ENCODE results near the gene DPP6.

Gene DPP6

DNA sequence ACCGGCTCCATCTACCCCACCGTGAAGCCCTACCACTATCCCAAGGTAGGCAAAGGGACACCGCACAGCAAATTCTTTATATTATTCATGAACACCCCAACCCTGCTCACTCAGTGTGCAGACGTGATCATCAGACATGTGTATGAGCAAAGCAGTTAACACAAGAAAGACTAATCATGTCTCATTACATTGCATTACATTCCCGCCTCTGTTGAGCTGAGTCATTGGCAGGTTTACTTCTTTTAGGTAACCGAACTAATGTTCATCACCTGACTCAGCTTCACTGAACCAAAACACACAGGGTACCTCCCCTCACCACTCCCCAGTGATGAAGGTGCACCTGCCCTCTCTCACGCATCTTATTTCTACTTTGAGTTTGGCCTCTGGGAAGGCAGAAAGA, 717.3 kb downstream of the DPP6 start:
- DNase-seq (ENCODE audit: low read depth) = no peak

DNA sequence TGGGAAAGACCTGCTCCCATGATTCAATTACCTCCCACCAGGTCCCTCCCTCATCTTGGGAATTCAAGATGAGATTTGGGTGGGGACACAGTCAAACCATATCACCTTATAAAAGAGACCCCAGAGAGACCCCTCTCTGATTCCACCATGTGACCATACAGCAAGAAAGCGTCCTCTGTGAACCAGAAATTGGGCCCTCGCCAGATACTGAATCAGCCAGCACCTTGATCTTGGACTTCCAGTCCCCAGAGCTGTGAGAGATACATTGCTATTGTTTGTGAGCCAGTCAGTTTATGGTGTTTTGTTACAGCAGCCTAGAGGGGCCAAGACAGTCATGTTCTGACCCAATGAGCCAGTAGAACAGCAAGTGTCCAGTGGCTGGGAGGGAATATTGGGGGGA, 718.2 kb downstream of the DPP6 start:
- no peak for DNase-seq (ENCODE audit: low read depth)

DNA sequence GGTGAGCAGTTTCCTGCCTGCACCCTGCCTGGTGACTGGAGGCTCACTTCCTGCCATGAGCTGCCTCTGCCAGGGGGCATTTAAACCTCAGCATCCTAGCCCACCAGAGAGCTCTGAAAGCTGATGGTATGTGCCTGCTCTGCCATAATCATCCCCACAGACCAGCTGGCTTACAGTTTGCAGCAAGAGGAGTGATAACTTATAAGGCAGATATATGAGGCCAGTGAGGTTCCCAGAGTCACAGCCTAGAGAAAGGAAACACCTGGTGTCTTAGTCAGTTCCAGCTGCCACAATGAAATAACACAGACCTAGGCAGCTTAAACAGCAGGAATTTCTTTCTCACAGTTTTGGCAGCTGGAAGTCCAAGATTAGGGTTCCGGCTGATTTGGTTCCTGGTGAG, 718.8 kb downstream of the DPP6 start:
- no peak for DNase-seq (ENCODE audit: low read depth)

DNA sequence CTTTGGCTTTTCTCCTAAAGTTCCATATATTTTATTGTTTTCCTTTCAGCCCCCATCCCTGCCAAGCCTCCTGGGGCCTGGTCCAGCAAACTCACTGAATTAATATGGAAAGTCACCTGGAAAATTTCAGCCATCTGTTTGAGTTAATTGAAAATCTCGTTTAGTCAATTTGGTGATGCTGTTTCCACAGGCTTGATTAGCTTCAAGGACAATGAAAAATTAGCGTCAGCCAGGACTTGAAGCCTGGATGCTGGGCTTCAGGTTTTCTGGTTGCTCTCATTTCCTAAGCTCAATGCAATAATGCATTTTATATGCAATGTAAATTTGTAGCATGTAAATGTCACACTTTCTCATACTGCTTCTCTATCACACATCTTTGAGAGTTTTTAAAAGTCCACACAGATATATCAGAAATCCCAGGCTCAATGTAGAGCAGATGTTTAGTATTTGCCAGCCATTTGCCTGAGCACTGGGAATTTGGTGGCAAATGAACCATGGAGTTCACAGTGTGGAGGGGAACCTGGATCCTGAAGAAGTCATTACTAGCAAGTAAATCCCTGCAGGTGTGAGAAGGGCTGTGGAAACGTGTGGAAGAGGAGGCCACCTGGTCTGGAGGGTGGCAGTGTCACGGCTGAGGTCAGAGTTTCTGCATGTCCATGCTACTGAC, 722.2 kb downstream of the DPP6 start:
- no peak for DNase-seq (ENCODE audit: low read depth)

DNA sequence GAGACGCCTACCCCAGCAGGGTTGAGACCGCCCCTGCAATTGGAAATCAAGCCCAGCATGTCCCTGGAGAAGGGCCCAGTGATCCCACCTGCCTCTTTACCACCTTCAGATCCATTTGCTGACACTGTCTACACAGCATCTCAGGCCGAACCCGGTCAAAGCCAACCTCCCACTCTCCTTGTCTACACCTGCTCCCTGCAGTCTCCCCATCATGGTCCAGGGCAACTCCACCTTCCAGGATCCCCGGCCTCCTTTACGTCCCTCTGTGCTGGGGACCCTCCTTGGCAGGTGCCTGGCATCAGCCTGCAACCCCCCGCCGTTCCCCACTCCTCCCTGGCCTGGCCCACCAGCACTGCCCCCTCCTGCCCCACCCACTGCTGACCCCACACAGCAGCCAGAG, 723.5 kb downstream of the DPP6 start:
- DNase-seq (ENCODE audit: low read depth) = no peak

DNA sequence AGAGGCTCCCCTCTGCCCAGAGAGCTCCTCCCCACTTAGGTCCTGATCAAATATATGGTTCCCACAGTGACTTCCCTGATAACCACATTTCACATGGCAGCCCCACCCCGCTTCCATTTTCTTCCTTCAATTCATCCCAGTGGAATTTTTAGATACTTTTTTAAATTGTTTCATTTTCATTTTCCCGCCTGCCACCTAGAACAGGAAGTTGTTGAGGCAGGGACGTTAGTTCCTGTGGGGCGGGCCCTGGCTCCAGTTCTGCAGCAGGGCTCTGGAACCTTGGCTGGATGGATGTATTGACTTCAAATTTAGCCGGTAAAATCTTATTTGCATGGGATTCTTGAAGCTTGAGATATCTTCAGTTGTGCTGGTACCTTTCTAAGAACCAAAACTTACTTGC, 724.2 kb downstream of the DPP6 start:
- DNase-seq (ENCODE audit: low read depth) = no peak

DNA sequence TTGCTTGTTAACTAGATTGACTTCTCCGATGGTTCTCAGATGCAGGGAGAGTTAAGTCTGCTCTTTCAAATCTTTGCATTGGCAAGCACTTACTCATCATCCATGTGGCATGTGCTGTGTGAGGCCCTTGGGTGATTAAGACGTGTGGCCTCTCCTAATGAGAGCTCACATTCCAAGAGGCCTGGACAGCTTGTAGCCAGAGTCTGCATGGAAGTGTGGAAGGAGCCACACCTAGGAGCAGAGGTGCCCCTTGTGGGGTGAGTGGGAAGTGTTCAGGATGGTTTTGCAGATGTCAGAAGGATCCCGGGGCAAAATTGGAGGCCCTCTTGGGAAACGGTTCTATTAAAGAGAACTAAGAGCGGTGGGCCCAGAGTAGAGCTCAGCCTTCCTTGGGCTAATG, 724.8 kb downstream of the DPP6 start:
- no peak for DNase-seq (ENCODE audit: low read depth)

DNA sequence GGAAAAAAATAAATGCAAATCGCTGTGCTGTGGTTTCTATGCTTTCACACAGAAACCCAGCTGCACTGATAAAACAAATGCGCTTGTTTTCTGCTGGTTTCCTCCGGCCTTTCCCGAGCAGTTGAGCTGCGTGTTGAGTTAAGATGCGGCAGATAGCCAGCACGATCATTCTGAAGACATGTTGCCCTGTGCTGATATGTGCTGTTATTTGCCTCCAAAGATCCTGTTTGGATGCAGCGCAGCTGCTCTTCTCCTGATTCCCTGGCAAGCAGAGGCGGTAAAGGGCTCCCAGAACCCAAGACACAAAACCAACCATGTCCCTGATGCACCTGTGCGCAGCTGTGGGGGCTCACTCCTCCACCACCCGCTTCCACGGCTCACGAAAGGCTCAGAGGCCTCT, 725.3 kb downstream of the DPP6 start:
- no peak for DNase-seq (ENCODE audit: low read depth)

DNA sequence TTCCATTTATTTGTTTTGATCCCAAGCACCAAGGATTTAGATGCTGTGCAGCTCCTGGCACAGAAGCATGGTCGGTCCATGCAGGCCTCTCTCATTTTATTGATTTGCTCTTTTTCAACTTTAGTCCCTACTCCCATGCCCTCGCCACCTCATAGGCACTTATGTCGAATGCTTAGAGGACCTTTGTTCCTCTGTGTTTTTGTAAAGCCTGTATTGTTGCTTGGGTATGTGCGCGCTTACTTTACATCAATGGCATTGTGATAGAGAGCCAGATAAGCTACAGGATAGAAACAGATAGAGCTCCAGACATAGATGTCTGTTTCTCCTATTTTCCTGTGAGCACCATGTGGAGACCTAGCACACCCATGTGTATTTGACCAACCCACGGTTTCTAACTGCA, 725.7 kb downstream of the DPP6 start:
- DNase-seq (ENCODE audit: low read depth) = no peak

DNA sequence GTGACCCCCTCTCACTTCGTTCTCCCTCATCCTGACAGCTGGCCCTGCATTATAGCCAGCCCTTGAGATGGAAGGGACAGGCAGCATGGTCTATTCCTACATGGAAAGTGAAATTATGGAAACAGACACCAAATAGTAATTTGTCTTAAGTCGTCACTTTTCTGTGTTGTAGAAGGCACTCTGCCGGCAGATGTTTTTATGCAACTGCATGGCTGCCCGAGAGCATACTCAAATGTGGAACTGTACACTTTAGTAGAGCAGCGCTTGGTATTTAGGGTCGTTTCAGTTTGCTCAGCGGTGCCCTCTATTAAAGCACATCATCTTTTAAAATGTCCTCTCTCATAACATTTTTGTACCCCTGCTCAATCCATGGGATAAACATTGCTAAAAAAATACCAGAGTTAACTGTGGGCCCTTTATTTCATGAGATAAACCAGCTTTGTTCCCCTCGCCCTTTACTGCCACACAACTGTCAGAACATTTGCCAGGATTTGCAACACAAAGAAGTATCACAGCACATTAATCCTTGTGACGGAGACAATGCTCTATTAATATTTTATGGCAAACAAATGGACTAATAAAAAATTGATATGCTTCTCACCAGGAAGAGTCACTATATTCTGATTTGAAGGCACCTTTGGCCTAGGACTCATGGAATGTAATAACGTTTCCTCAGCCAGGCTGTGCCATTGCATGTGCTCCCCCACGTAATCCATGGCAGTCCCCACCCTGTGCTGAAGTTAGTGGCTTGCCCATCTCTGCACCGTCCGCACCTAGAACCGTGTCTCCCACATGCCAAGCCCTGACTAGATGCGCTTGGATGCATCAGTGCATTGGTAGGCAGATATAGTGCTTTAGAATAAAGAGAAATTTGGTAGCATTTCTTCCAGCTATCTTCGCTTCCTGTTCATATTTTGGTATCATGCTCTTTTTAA, 729.4 kb downstream of the DPP6 start:
- DNase-seq (ENCODE audit: low read depth) = no peak

DNA sequence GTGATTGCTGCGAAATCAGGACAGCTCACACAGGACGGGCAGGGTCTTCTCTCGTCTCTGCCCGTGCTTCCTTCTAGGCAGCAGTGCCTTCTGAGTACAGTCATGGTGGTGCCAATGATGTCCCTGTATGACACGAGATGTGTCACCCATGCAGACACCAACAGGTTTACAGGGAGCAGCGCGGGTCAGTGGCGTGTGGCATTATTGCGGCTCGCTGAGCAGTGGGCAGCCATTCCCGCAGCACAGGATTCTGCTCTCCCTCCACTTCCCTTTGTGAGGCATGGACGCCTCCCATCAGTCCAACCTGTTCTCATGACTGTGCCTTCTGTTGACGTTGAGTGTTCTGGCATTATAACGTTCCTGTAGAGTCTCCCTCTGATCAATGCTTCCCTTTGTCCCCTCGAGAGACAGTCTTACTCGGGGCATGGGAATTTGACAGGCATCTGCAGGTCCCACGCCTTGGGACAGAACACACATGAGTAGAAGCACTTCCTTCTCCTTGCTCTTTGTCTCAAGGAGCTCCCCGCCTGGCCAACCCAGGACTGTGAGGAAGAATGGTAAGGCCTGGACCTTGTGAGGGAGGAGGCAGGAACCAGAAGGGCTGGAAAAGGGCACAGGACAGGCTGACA, 731.2 kb downstream of the DPP6 start:
- no peak for DNase-seq (ENCODE audit: low read depth)

DNA sequence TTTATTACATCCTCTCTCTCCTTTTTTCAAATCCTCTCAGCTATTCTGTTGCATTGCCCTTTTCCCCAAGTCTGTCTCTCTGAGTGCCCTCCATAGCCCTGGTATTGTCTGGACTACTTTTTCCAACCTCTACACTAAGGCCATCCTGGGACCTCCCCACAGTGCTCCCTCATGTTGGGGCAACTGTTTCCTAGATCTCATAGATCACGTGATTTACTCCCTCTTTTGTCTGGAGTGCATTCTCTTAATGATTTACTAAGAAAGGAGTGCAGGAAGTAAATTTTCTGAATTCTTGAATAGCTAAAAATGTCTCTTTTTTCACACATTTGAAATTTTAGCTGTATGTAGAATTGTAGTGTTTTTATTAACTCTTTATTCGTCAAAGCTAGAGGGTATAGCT, 733.7 kb downstream of the DPP6 start:
- no peak for DNase-seq (ENCODE audit: low read depth)

DNA sequence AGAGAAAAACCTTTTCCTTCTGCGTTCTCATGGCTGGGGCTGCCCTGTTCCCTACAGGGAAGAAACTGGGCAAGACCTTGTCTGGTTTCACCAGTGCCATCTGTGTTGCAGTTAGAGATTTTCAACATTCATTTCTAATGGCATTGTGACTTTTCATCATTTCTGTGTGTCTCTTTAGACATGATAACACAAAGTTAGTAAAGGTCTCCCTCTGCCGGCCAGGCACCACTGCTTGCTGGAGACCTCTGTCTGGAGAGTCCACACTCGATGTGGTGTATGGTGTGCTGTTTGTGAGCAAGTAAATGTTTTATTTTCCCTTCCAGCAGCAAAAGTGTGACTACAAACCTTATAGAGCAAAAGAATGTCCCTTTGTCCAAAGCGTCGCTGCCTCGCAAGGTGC, 737.2 kb downstream of the DPP6 start:
- DNase-seq (ENCODE audit: low read depth) = no peak

DNA sequence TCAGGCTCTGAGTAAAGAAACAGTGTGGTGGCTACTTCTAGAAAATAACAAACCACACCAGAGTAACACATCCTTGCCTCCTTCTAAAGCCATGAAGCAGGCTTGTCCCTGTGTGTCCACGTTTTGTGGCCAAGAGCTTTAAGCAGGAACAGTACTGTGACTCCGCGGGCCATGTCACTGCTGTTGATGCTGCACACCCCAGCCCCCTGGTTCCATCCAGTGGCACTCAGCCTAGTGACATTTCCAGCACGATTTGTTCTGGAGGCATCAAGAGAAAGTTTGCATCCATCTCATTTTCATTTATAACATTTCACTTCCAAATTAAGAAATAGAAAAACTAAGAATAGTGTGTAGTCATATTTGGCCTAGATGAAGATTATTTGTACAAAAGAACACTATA, 739.4 kb downstream of the DPP6 start:
- DNase-seq (ENCODE audit: low read depth) = no peak

DNA sequence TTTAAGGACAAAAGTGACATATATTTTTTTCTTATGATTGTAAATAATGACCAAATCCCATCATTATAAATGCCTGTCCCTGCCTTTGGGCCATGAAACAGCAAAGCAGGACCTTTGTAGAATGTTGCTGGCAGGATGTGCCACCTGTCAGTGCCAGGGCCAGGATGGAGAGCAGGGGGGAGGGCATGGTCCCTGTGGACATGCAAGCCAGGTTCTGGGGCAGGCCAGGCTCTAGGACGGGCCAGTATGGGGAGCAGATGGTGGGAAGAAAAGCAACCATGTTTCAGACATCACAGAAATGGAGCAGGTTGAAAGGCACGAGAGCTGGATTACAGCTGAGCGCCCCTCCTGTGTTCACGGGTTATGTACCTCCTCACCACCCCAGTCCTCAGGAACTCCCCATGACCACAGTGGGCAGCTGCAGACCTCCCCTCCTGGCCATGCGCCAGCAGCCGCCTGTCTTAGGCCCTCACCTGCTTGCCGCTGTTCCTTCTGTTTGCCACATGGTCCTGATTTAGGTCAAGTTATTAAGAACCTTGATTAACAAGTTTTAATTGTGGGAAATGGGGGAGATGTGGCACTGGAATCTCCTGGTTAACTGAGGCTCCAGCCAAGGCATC, 740.3 kb downstream of the DPP6 start:
- DNase-seq (ENCODE audit: low read depth) = no peak

DNA sequence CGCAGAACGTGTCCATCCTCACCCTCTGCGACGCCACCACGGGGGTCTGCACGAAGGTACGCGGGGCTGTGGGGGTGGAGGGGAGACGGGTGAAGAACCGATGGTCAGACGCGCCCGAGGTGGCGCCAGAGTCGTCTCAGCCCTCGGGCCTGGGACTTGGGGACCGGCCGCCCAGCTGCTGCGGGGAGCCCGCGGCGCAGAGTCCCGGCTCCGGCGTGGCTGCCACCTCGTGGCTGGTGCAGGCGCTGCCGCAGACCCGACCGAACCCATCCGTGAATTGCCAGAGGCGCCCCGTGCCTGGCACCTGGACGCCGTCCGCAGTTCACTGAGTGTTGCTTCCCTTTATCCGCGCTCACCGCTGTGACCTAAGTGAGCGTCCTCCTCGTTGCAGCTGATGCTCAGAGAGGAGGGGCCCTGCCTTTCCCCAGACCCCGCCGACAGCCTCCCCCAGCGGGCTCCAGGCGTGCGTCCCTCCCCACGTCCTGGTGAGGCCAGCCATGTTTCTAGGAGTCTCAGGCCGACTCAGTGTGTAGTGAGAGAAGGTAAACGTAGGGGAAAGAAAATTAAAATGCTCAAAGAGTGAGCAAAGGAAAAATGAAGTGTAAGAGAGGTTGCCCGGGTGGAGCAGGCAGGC, 742.1 kb downstream of the DPP6 start:
- DNase-seq (ENCODE audit: low read depth) = no peak

DNA sequence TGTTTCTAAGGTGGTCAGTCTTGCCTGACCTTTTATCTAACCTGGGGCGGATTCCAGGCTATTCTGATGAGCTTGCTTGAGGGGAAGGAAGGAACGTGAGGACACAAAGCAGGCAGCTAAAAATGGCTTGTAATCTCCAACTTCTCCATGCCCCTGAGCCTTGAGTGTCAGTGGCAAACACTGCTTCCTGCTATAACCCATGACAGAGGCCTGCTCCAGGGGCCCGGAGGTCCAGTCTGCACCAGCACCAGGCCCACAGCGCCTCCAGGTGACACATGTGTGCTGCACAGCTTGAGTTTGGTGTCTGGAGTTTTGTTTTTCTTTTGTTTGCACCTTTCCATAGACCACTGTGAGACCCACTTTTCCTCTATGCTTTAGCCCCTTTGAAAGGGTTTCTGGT, 742.8 kb downstream of the DPP6 start:
- DNase-seq (ENCODE audit: low read depth) = no peak

DNA sequence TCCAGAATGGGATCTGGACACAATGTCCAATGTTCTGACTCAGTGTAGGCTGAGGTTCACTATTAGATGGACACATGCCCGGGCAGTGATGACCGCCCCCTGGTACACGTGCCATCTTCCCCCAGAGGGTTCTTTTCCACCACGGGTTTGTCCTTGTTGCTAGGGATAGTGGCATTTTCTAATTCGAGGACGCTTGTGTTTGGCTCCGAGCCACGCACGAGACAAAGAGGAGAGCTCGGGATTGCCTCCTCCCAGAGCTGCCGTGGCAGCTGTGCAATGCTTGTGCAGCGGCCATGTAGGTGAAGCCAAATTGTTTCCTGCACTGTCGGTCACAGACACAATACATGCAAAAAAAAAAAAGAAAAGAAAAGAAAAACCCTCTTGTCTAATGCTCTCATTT, 743.2 kb downstream of the DPP6 start:
- DNase-seq (ENCODE audit: low read depth) = no peak

DNA sequence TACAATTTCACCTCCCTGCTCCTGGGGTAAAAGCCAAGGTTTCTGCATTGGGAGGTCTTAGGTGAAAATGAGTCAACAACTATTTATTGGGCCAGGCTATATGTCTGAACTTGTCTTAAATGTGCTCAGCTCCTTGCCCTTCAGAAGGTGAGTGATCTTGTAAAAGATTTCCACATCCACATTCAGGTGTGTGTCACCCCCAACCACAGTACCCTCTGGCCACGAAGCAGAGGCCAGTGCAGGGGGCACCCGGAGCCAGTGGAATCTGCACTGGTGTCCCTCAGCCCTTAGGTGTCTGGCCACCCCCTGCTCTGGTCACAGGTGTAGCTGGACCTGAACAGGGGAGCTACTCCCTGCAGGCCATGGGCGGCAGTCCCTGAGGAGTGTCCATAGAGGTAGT, 752.3 kb downstream of the DPP6 start:
- no peak for DNase-seq (ENCODE audit: low read depth)

DNA sequence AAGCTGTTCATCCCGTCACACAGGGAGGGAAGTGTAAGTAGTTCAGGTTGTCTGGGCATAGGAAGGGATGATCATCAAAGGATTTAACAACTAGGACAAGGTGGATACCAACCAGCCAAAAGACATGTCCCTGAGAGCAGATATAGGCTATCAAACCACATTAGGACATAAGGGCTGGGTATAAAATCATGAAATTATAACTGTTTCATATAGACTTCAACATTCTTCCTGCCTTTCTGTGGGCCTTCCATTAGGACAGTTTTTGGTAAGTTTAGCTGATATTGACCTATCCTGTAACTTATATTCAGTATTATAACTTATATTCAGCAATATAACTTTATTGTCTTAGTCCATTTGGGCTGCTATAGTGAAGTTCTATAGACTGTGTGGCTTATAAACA, 759.8 kb downstream of the DPP6 start:
- no peak for DNase-seq (ENCODE audit: low read depth)

DNA sequence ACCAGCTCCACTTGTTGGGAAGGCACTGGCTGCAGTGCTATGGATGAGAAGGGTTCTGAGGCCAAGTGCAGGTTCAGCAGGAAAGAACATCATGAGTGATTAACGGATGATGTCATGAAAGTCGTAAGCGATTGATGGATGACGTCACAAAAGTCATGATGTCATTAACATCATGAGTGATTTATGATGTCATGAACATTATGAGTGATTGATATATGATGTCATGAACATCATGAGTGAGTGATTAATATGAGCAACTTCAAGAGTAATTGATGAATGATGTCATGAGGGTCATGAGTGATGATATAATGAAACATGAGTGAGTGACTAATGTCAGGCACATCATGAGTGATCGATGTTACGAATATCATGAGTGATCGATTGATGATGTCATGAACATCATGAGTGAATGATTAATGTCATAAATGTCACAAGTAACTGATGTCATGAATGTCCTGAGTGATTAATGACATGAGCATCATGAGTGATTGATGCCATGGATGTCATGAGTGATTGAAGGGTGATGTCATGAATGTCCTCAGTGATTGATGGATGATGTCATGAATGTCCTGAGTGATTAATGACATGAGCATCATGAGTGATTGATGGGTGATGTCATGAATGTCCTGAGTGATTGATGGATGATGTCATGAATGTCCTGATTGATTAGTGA, 765.2 kb downstream of the DPP6 start:
- no peak for DNase-seq (ENCODE audit: low read depth)

DNA sequence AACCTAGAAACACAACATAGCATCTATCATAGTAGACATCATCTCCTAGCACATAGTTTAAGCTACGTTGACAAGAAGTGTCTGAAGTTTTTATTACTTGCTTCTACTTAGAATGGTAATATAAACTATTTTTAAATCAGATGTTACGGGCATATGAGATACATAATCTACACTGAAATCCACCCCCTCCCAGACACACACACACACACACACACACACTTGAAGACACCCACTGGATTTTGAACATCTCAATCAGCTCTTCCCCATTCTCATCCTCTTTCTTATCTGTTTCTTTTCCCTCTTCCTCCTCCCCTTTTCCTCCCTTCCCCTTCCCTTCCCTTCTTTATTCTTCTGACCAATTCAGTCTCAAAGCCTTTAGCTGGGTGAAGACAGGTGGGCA, 774.8 kb downstream of the DPP6 start:
- no peak for DNase-seq (ENCODE audit: low read depth)

Measured in activated gamma-delta T cell treated with anti-CD3 and anti-CD28 coated beads, Interleukin-2, amount 50 U/mL, for 16 hours (primary cell).